Prostate gland (tissue), 2 donors: ENCODE measurements around the gene TTLL5. TPM values are rescaled to one million over a fixed set of nuclear protein-coding genes. Genes with fewer than 3 reads are reported as not detected.

ENCODE experiments used
- DNase-seq: peaks from one replicate; pipeline ENCODE4 v3.0.0-alpha.2; 2019; ENCODE audit warnings: low spot score
- H3K27ac ChIP-seq, 2 donors: fragments of 200-600 bp; sonication (generic); 2 replicates each; pipeline ENCODE4 v1.5.1; 2017 to 2019
- H3K27me3 ChIP-seq: fragments of 200-600 bp; sonication (generic); replicated peaks from 2 replicates; pipeline ENCODE4 v1.5.1; 2019; ENCODE audit not compliant: insufficient read depth
- H3K36me3 ChIP-seq, 2 donors: fragments of 200-600 bp; sonication (generic); 1 replicate in 1 of 2; 2 replicates in 1 of 2; pipeline versions ENCODE4 v1.5.1 to v1.8.1; 2017 to 2019
- H3K4me1 ChIP-seq: fragments of 200-600 bp; sonication (generic); replicated peaks from 2 replicates; pipeline ENCODE4 v1.5.1; 2019
- H3K4me3 ChIP-seq, 2 donors: fragments of 200-600 bp; sonication (generic); 2 replicates each; pipeline ENCODE4 v1.5.1; 2017 to 2019
- H3K9me3 ChIP-seq: fragments of 200-600 bp; sonication (generic); 2 replicates; pipeline ENCODE4 v1.5.1; 2017
- POLR2A ChIP-seq: fragments of 450-650 bp; IDR thresholded peaks from one replicate; pipeline ENCODE4 v1.6.1; 2016; ENCODE audit warnings: antibody characterized with exemption, mild to moderate bottlenecking
- POLR2AphosphoS5 ChIP-seq: sonication (generic); formaldehyde crosslinking; IDR thresholded peaks from one replicate; pipeline ENCODE4 v1.6.1; 2017; ENCODE audit warnings: antibody characterized with exemption
- WGBS: methylation state at CpG from one replicate; pipeline ENCODE4 v1.1.5; 2018; 5-methylcytosine and 5-hydroxymethylcytosine counted together
- intact Hi-C: fragments of 100-400 bp; cut with DNase I; formaldehyde crosslinking; loops from one replicate; pipeline ENCODE4 v1.14.2; 2022
- total RNA-seq, 2 donors: library from RNA; depleted of rRNA; stranded (reverse); fragments of >200 nt; gene quantifications; one replicate each; pipeline ENCODE4 v1.1.0, GENCODE V29; 2016
- TF ChIP-seq, protein P1 (sequence below), 4 experiments: fragments of 200-600 bp in 2 of 4; fragments of 450-650 bp in 2 of 4; sonication (generic) in 2 of 4; IDR thresholded peaks; 1 replicate in 3 of 4; 2 replicates in 1 of 4; pipeline ENCODE4 v1.5.1; 2016 to 2019; ENCODE audit warnings: antibody characterized with exemption in 4 of 4, mild to moderate bottlenecking in 2 of 4, moderate library complexity in 2 of 4

TTLL5 gene
- total RNA-seq, 2 donors from 2014 or later = 40.3 to 46.2 TPM

DNA sequence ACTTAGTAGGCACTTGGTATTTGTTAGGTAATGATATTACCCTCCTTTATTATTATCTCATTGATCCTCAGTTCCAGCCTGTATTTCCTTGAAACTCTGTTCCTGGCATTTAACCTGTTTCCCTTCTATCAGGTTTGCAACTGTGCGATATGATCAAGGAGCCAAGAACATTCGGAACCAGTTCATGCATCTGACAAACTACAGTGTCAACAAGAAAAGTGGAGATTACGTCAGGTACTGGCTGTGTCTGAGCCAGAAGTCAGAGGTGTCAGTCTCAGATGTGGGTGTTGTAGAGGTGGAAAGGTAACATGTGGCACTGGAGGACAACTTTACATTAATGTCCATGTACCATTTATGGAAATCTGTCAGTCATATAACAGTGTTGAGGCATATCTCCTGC lies 56.7 kb downstream of the TTLL5 start:
- no peaks in the 10 kb centered on the region for H3K36me3 ChIP-seq
- H3K9me3 ChIP-seq = no peaks in the 10 kb centered on the region
- 35% methylated on average over 3 of the region's 3 CpGs for WGBS
- H3K4me3 ChIP-seq = no peak overlapping the region
- intact Hi-C loops = no loop called here
- peak; percentile 71 for DNase-seq
- H3K27me3 ChIP-seq = no peaks in the 10 kb centered on the region
- H3K4me1 ChIP-seq = peaks cover 12% of the 10 kb centered on the region
- H3K27ac ChIP-seq = peak overlapping the region; percentile 31 to 81
- peak; percentile 98 for TF ChIP-seq POLR2AphosphoS5
- TF ChIP-seq POLR2A = no peak

DNA sequence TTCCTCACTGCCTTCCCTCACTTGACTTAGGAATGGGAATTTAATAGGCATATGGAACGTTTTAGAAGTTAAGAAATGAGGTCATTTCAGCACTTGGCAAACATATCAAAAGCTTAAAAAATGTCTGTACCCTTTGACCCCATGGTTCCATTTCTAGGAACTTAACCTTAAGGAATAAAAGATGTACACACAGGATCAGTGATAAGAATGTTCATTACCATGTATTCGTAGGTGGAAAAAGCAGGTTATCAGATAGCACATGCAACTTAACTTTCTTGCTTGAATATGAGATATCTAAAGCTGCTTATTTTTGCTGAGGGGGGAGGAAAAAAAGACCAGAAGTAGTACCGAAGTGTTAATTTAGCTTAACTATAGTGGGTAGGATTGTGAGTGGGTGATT lies 57.2 kb downstream of the TTLL5 start:
- DNase-seq = no peak
- Histone ChIP-seq H3K36me3 (no peaks in the 10 kb centered on the region), H3K4me3 (no peak overlapping the region), H3K4me1 (peaks cover 12% of the 10 kb centered on the region), H3K27ac (peak overlapping the region; percentile 31 to 81), H3K27me3 (no peaks in the 10 kb centered on the region), H3K9me3 (no peaks in the 10 kb centered on the region)
- TF ChIP-seq POLR2AphosphoS5 = no peak
- no peak for TF ChIP-seq POLR2A
- TF ChIP-seq, protein P1, sequence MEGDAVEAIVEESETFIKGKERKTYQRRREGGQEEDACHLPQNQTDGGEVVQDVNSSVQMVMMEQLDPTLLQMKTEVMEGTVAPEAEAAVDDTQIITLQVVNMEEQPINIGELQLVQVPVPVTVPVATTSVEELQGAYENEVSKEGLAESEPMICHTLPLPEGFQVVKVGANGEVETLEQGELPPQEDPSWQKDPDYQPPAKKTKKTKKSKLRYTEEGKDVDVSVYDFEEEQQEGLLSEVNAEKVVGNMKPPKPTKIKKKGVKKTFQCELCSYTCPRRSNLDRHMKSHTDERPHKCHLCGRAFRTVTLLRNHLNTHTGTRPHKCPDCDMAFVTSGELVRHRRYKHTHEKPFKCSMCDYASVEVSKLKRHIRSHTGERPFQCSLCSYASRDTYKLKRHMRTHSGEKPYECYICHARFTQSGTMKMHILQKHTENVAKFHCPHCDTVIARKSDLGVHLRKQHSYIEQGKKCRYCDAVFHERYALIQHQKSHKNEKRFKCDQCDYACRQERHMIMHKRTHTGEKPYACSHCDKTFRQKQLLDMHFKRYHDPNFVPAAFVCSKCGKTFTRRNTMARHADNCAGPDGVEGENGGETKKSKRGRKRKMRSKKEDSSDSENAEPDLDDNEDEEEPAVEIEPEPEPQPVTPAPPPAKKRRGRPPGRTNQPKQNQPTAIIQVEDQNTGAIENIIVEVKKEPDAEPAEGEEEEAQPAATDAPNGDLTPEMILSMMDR (IDR thresholded peaks at IDR 0.05) = no peak
- intact Hi-C loops = no loop called here
- 68% methylated on average over 3 of the region's 3 CpGs for WGBS

DNA sequence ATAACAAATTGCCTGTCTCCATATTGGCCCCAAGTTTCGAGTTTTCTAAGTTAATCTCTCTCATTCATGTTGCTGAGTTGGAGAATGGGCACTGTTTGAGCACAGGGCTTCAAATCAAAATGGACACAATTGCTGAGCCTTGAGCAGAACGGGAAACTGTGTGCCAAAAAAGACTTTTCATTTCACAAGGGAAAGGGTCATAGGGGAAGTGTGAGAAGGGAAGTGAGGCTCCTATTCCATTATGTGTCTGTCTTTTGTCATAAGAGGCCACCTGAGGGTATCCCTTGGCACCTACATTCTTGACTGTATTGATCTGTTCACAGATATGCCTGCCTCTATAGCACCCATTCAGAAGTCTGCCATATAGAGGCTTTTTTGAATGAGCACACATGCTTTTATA lies 59.1 kb downstream of the TTLL5 start:
- no peaks in the 10 kb centered on the region for H3K27me3 ChIP-seq
- no peak overlapping the region for H3K4me3 ChIP-seq
- peaks cover 12% of the 10 kb centered on the region for H3K4me1 ChIP-seq
- peak overlapping the region; percentile 75 to 81 for H3K27ac ChIP-seq
- WGBS = 95% methylated on average over 2 of the region's 2 CpGs
- DNase-seq = no peak
- H3K9me3 ChIP-seq = no peaks in the 10 kb centered on the region
- intact Hi-C loops = loop anchor here (10.0 kb wide), 1 partner anchor 55 kb away; no protein-coding TSS in a partner anchor
- TF ChIP-seq POLR2A (no peak), POLR2AphosphoS5 (no peak)
- TF ChIP-seq, protein P1 (IDR thresholded peaks at IDR 0.05) = no peak
- H3K36me3 ChIP-seq = no peaks in the 10 kb centered on the region

DNA sequence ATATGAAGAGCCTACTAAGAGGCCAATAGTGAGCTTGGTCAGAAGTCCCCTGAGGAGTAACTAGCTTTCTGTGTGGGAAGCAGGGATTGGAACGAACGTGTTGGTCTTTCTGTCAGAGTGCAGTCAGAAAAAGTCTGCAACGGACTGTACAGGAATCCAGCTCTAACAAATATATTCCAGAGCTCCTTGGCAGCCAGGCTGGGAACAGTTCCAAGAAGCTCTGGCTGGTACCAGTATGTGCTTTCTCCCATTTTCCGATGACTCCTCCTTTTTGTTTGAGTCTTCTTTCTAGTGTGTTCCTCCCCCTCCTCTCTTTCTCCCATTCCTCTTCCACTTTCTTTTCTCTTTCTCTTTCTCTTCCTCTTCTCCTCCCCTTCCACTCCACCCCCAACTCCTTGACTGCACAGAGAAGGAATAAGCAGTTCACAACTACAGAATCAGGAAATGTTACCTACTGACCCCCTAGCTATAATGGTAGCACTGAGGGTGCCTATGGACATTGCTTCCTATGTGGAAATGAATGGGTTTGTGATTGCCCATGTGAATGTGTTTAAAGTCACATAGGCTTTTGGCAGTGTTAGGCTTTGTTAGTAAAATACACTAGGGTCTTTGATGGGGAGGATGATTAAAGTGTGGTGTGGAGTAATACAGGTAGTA lies 59.9 kb downstream of the TTLL5 start:
- intact Hi-C loops = loop anchor here (10.0 kb wide), 1 partner anchor 54 kb away; no protein-coding TSS in a partner anchor
- no peak overlapping the region for H3K4me3 ChIP-seq
- no peaks in the 10 kb centered on the region for H3K9me3 ChIP-seq
- 7% methylated on average over 4 of the region's 4 CpGs for WGBS
- peak overlapping the region; percentile 75 to 81 for H3K27ac ChIP-seq
- peak; percentile 81 for DNase-seq
- H3K36me3 ChIP-seq = no peaks in the 10 kb centered on the region
- TF ChIP-seq POLR2A (no peak), POLR2AphosphoS5 (peak; percentile 81)
- H3K4me1 ChIP-seq = peaks cover 12% of the 10 kb centered on the region
- H3K27me3 ChIP-seq = no peaks in the 10 kb centered on the region

DNA sequence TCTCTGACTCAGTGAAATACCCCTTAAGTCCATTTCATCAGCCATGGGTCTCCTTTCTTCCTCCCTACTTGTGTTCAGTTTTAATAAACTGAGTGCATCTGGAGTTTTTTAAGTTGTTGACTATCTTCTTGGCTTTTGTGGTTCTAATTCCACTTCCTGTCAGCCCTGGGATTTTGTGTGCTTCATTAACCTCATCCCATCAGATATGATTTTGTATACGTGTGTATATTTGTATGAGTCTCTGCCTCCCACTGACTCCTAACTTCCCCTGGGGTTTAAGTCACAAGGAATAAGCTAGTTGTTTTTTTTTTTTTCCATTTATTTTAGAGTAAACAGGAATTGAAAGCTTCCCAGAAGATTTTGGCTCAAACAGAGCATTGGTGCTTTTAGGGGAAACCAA lies 62.7 kb downstream of the TTLL5 start:
- TF ChIP-seq, protein P1 (IDR thresholded peaks at IDR 0.05) = no peak
- H3K4me3 ChIP-seq = no peak overlapping the region
- DNase-seq = no peak
- H3K9me3 ChIP-seq = no peaks in the 10 kb centered on the region
- H3K4me1 ChIP-seq = peaks cover 9% of the 10 kb centered on the region
- 67% methylated on average over 1 of the region's 1 CpG for WGBS
- no peaks in the 10 kb centered on the region for H3K36me3 ChIP-seq
- H3K27me3 ChIP-seq = no peaks in the 10 kb centered on the region
- intact Hi-C loops = loop anchor here (10.0 kb wide), 1 partner anchor 51 kb away; no protein-coding TSS in a partner anchor
- H3K27ac ChIP-seq = peak overlapping the region; percentile 21 to 65
